GM12878 (cell line): ENCODE measurements around the gene MICALL1. TPM values are rescaled to one million over a fixed set of nuclear protein-coding genes. Genes with fewer than 3 reads are reported as not detected.

Experiments used
- ATAC-seq: fragments of 200-7000 bp; cut with Tn5 transposase; 3 replicates; pipeline ENCODE4 v1.9.1; 2020; ENCODE audit warnings: mild to moderate bottlenecking, moderate library complexity
- BruUV-seq: library from RNA; stranded (reverse); fragments of 400-500 nt; replicated peaks from 2 replicates; lab custom pipeline; 2021; lab: Mats Ljungman, UMichigan
- CTCF ChIA-PET: fragments of 300-600 bp; sonication (Branson Sonifier 250); formaldehyde crosslinking; extraction: SDS; loops from one replicate; lab custom pipeline; 2021; ENCODE audit warnings: inconsistent platforms; lab: Yijun Ruan, JAX
- POLR2A ChIA-PET: fragments of 350-600 bp; formaldehyde crosslinking; extraction: SDS; loops from one replicate; lab custom pipeline; 2021; ENCODE audit warnings: inconsistent platforms; lab: Charles Lee
- RAD21 ChIA-PET: fragments of 300-600 bp; sonication (Branson Sonifier 250); formaldehyde crosslinking; loops from one replicate; lab custom pipeline; 2023; ENCODE audit warnings: antibody characterized with exemption; ENCODE audit not compliant: unreplicated experiment; lab: Charles Lee
- SMC1A ChIA-PET: fragments of 300-600 bp; sonication (Branson Sonifier 250); formaldehyde crosslinking; loops from one replicate; lab custom pipeline; 2023; ENCODE audit not compliant: unreplicated experiment, uncharacterized antibody; lab: Charles Lee
- DNase-seq: peaks from one replicate; pipeline ENCODE4 v3.0.0-alpha.2; 2011; ENCODE audit warnings: low read depth, low spot score
- FAIRE-seq: peaks from 3 replicates; lab custom pipeline; 2011; peaks lifted over from hg19 to GRCh38; lab: Jason Lieb, UNC
- H2AFZ ChIP-seq: 2 replicates; pipeline ENCODE4 v1.6.0; 2011; ENCODE audit warnings: low read depth, low read length, control low read depth; ENCODE audit not compliant: control insufficient read depth
- H3K27ac ChIP-seq: 2 replicates; pipeline ENCODE4 v1.5.1; 2011; ENCODE audit warnings: control low read depth; ENCODE audit not compliant: control insufficient read depth, insufficient read depth
- H3K27me3 ChIP-seq, 2 experiments: replicated peaks in 1 of 2; 2 replicates each; pipeline versions ENCODE4 v1.6.0 to v1.6.1; 2011; ENCODE audit warnings: low read length in 1 of 2; ENCODE audit not compliant: control insufficient read depth in 2 of 2, insufficient read depth in 2 of 2
- H3K36me3 ChIP-seq, 2 experiments: 2 replicates each; pipeline ENCODE4 v1.5.1; 2011; ENCODE audit warnings: low read length in 1 of 2; ENCODE audit not compliant: control insufficient read depth in 2 of 2, insufficient read depth in 2 of 2
- H3K4me1 ChIP-seq: 2 replicates; pipeline ENCODE4 v1.6.1; 2011; ENCODE audit warnings: mild to moderate bottlenecking, low read length, moderate library complexity, mixed read lengths; ENCODE audit not compliant: control insufficient read depth, insufficient read depth
- H3K4me2 ChIP-seq: 2 replicates; pipeline ENCODE4 v1.6.0; 2011; ENCODE audit warnings: control low read depth; ENCODE audit not compliant: control insufficient read depth, insufficient read depth
- H3K4me3 ChIP-seq: fragments of 200-600 bp; sonication (generic); 2 replicates; pipeline ENCODE4 v1.5.1; 2016
- H3K79me2 ChIP-seq: 2 replicates; pipeline ENCODE4 v1.6.0; 2011; ENCODE audit warnings: low read length; ENCODE audit not compliant: control insufficient read depth, insufficient read depth
- H3K9ac ChIP-seq: 2 replicates; pipeline ENCODE4 v1.8.0; 2011; ENCODE audit warnings: low read length, control low read depth, mixed read lengths; ENCODE audit not compliant: control insufficient read depth, insufficient read depth
- H3K9me3 ChIP-seq: replicated peaks from 3 replicates; pipeline ENCODE4 v1.5.1; 2011; ENCODE audit warnings: mild to moderate bottlenecking, low read length; ENCODE audit not compliant: control insufficient read depth, insufficient read depth
- H4K20me1 ChIP-seq: 2 replicates; pipeline ENCODE4 v1.6.0; 2011; ENCODE audit not compliant: control insufficient read depth, insufficient read depth
- BMI1 ChIP-seq: fragments of 450-650 bp; IDR thresholded peaks from 2 replicates; pipeline ENCODE4 v1.6.1; 2016; ENCODE audit warnings: mild to moderate bottlenecking, moderate library complexity, borderline replicate concordance
- IKZF2 ChIP-seq, 2 experiments: fragments of 450-650 bp; IDR thresholded peaks; 2 replicates each; pipeline ENCODE4 v1.6.1; 2017; ENCODE audit warnings: mild to moderate bottlenecking in 2 of 2, moderate library complexity in 2 of 2
- MTA2 ChIP-seq: fragments of 450-650 bp; IDR thresholded peaks from 2 replicates; pipeline ENCODE4 v1.6.1; 2016; ENCODE audit warnings: low read depth, mild to moderate bottlenecking, moderate library complexity
- NFIC ChIP-seq: IDR thresholded peaks from 2 replicates; pipeline ENCODE4 v1.6.1; 2012; ENCODE audit warnings: low read depth, mild to moderate bottlenecking, inconsistent platforms, low read length, moderate library complexity
- NFYB ChIP-seq: IDR thresholded peaks from 2 replicates; pipeline ENCODE4 v1.6.1; 2011; ENCODE audit warnings: low read depth, mild to moderate bottlenecking, low read length, improper control_type of control experiment, moderate library complexity; ENCODE audit not compliant: insufficient read depth
- PAX5 ChIP-seq: IDR thresholded peaks from 2 replicates; pipeline ENCODE4 v1.6.1; 2011; ENCODE audit warnings: low read depth, low read length, borderline replicate concordance
- STAT3 ChIP-seq: IDR thresholded peaks from 2 replicates; pipeline ENCODE4 v1.6.1; 2011; ENCODE audit warnings: low read depth, low read length, improper control_type of control experiment
- TCF3 ChIP-seq: IDR thresholded peaks from 2 replicates; pipeline ENCODE4 v1.6.1; 2012; ENCODE audit warnings: low read depth, mild to moderate bottlenecking, low read length, borderline replicate concordance; ENCODE audit not compliant: insufficient read depth
- ZBED1 ChIP-seq: IDR thresholded peaks from 2 replicates; pipeline ENCODE4 v1.6.1; 2016; ENCODE audit warnings: borderline replicate concordance
- ZZZ3 ChIP-seq: IDR thresholded peaks from 2 replicates; pipeline ENCODE4 v1.6.1; 2011; ENCODE audit warnings: low read depth; ENCODE audit not compliant: control insufficient read depth, insufficient read length
- WGBS: methylation state at CpG from one replicate; pipeline ENCODE4 v1.1.6; 2016; ENCODE audit warnings: low lambda C conversion rate; ENCODE audit not compliant: insufficient replicate concordance, insufficient coverage; ENCODE audit errors: missing lambda C conversion rate; 5-methylcytosine and 5-hydroxymethylcytosine counted together
- in situ Hi-C: fragments of 300-500 bp; cut with MboI; formaldehyde crosslinking; loops from 9 replicates; pipeline ENCODE4 v1.14.3; 2018; ENCODE audit warnings: mixed read lengths
- intact Hi-C: fragments of 100-400 bp; cut with micrococcal nuclease; formaldehyde crosslinking; loops from one replicate; pipeline ENCODE4 v1.14.2; 2022; ENCODE audit not compliant: unreplicated experiment
- polyA plus RNA-seq, 11 experiments: library from polyadenylated mRNA; depleted of rRNA in 4 of 11; unstranded in 6 of 11; stranded (reverse) in 5 of 11; fragments of >200 nt; fragmentation: Nextera tagmentation in 4 of 11; fragmentation: Illumina TruSeq in 1 of 11; extraction: Ambion mirVana in 4 of 11; extraction: Trizol in 1 of 11; gene quantifications; 1 replicate in 1 of 11; 2 replicates in 10 of 11; pipeline versions ENCODE4 v1.2.1 to v1.2.3, GENCODE V29; 2011 to 2016; ENCODE audit warnings: inconsistent platforms in 2 of 11, missing spikeins in 2 of 11, low read depth in 1 of 11
- total RNA-seq, 4 experiments: library from RNA; depleted of rRNA in 3 of 4; stranded (reverse); fragments of >200 nt in 3 of 4; fragmentation: Illumina TruSeq in 1 of 4; extraction: Trizol in 1 of 4; gene quantifications; 2 replicates each; pipeline versions ENCODE4 v1.2.1 to v1.2.3, GENCODE V29; 2013 to 2021
- TF ChIP-seq, protein P1 (sequence below): IDR thresholded peaks from 2 replicates; pipeline ENCODE4 v1.6.1; 2011; ENCODE audit warnings: low read depth, mild to moderate bottlenecking, low read length, moderate library complexity, borderline replicate concordance; ENCODE audit errors: extremely low read depth
- TF ChIP-seq, protein P2 (sequence below): fragments of 450-650 bp; IDR thresholded peaks from 2 replicates; pipeline ENCODE4 v1.6.1; 2017; ENCODE audit warnings: mild to moderate bottlenecking, moderate library complexity
- TF ChIP-seq, protein P3 (sequence below): IDR thresholded peaks from 2 replicates; pipeline ENCODE4 v1.6.1; 2012; ENCODE audit warnings: low read length, inconsistent platforms

The MICALL1 gene
- total and polyA plus RNA-seq, 10 of the 15 experiments (the other 5 are each of a cell fraction or from before 2014, with no cell fraction given) = 0.72 to 30.7 (median 7.8) TPM

DNA sequence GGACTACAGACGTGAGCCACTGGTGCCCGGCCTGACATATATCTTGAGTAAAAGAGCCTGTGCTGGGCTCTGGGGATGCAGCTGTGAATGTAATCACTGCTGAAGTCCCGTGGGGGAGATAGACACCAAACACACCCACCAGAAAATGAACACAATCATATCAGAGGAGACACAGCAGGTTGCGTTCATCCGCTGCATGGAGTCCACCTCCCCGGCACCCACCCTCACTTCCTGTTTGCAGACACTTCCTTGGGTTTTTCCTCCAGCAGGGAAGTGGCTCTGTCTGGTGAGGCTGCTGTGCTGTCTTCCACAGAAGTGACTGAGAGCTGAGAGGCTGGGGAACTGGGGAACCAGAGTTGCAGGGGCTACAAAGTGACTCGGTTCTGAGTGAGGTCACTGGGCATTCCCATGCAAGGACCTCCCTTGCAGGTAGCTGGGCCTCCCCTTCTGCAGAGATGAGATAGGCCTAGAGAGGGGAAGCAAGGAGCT lies 7.2 kb downstream of the MICALL1 start (continued):
- TF ChIP-seq, protein P1, sequence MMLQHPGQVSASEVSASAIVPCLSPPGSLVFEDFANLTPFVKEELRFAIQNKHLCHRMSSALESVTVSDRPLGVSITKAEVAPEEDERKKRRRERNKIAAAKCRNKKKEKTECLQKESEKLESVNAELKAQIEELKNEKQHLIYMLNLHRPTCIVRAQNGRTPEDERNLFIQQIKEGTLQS = no peak

DNA sequence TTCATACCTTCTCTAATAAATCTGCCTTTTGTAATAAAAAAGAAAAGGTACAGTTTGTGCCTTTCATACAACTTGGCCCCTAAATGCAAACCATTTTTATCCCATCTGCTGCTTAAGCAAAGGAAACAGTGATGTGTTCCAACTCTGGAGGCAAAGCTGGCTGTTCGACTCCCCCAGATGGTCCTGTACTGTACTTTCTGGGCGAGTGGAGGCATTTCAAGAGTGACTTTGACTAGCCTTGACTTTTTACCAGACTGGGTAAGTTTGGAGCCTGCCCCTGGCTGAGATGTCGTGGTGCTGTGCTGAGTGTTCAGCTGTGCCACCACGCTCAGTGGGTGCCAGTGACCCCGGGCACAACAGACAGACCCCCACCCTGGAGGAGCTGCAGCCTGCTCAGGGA lies 10.2 kb downstream of the MICALL1 start:
- ChIA-PET SMC1A (interaction anchor here (0.9 to 1.3 kb wide), 2 partner anchors 10 to 56 kb away, joined by 3 read pairs; partner anchors contain the start of gene MICALL1), POLR2A (no interaction called here), RAD21 (no interaction called here), CTCF (interaction anchor here (1.1 kb wide), 1 partner anchor 18 kb away, joined by 3 read pairs; no protein-coding TSS in a partner anchor)
- Histone ChIP-seq H3K36me3 (peaks cover 0 to 3% of the 10 kb centered on the region in 2 experiments; a peak in 2 of 4 replicates), H3K4me3 (no peak overlapping the region), H3K4me2 (no peak overlapping the region), H3K27ac (no peak overlapping the region), H3K27me3 (no peaks in the 10 kb centered on the region), H3K79me2 (no peaks in the 10 kb centered on the region), H3K4me1 (no peaks in the 10 kb centered on the region), H3K9me3 (no peaks in the 10 kb centered on the region), H2AFZ (no peak overlapping the region), H4K20me1 (no peaks in the 10 kb centered on the region)
- intact Hi-C loops (no loop called here), in situ Hi-C loops (no loop called here)
- DNase-seq (no peak), ATAC-seq (no peak), FAIRE-seq (no peak)
- BruUV-seq = no TSS peak
- 73% methylated on average over 5 of the region's 5 CpGs for WGBS
- no peak for TF ChIP-seq TCF3
- no peak for TF ChIP-seq NFYB
- TF ChIP-seq, protein P2, sequence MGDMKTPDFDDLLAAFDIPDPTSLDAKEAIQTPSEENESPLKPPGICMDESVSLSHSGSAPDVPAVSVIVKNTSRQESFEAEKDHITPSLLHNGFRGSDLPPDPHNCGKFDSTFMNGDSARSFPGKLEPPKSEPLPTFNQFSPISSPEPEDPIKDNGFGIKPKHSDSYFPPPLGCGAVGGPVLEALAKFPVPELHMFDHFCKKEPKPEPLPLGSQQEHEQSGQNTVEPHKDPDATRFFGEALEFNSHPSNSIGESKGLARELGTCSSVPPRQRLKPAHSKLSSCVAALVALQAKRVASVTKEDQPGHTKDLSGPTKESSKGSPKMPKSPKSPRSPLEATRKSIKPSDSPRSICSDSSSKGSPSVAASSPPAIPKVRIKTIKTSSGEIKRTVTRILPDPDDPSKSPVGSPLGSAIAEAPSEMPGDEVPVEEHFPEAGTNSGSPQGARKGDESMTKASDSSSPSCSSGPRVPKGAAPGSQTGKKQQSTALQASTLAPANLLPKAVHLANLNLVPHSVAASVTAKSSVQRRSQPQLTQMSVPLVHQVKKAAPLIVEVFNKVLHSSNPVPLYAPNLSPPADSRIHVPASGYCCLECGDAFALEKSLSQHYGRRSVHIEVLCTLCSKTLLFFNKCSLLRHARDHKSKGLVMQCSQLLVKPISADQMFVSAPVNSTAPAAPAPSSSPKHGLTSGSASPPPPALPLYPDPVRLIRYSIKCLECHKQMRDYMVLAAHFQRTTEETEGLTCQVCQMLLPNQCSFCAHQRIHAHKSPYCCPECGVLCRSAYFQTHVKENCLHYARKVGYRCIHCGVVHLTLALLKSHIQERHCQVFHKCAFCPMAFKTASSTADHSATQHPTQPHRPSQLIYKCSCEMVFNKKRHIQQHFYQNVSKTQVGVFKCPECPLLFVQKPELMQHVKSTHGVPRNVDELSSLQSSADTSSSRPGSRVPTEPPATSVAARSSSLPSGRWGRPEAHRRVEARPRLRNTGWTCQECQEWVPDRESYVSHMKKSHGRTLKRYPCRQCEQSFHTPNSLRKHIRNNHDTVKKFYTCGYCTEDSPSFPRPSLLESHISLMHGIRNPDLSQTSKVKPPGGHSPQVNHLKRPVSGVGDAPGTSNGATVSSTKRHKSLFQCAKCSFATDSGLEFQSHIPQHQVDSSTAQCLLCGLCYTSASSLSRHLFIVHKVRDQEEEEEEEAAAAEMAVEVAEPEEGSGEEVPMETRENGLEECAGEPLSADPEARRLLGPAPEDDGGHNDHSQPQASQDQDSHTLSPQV = no peak
- TF ChIP-seq MTA2 = no peak
- TF ChIP-seq STAT3 = no peak
- no peak for TF ChIP-seq IKZF2 (IDR thresholded peaks at IDR 0.05)
- no peak for TF ChIP-seq ZZZ3
- no peak for TF ChIP-seq PAX5
- TF ChIP-seq, protein P3, sequence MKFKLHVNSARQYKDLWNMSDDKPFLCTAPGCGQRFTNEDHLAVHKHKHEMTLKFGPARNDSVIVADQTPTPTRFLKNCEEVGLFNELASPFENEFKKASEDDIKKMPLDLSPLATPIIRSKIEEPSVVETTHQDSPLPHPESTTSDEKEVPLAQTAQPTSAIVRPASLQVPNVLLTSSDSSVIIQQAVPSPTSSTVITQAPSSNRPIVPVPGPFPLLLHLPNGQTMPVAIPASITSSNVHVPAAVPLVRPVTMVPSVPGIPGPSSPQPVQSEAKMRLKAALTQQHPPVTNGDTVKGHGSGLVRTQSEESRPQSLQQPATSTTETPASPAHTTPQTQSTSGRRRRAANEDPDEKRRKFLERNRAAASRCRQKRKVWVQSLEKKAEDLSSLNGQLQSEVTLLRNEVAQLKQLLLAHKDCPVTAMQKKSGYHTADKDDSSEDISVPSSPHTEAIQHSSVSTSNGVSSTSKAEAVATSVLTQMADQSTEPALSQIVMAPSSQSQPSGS = no peak
- TF ChIP-seq BMI1 = no peak
- TF ChIP-seq NFIC = no peak
- no peak for TF ChIP-seq ZBED1
- TF ChIP-seq, all 136 proteins: peak for 0
- no peak overlapping the region for H3K9ac ChIP-seq
